ENCODE data around the gene LGALS4.
"Not testable (repeated sequence)": the region's sequence is repeated elsewhere in the genome, so short reads cannot be mapped to it uniquely, and the experiment has no call there.

The LGALS4 gene

GRCh38 chr19:38816131-38816750, 3.5 kb upstream of the LGALS4 start:
- Mint-ChIP-seq H3K27ac (no peak overlapping the region), H3K4me3 (no peak overlapping the region), H3K36me3 (no peaks in the 10 kb centered on the region), H3K4me1 (ENCODE audit: low read depth) (peaks cover 6% of the 10 kb centered on the region), H3K27me3 (no peaks in the 10 kb centered on the region), H3K9me3 (ENCODE audit: low read depth) (no peaks in the 10 kb centered on the region)

GRCh38 chr19:38815059-38816001, 2.6 kb upstream of the LGALS4 start:
- Mint-ChIP-seq H3K9me3 (ENCODE audit: low read depth) (no peaks in the 10 kb centered on the region), H3K27ac (no peak overlapping the region), H3K27me3 (no peaks in the 10 kb centered on the region), H3K4me1 (ENCODE audit: low read depth) (peaks cover 3% of the 10 kb centered on the region), H3K4me3 (no peak overlapping the region), H3K36me3 (no peaks in the 10 kb centered on the region)

GRCh38 chr19:38813932-38814331, 1.2 kb upstream of the LGALS4 start:
- not testable (repeated sequence) for H3K4me1 Mint-ChIP-seq (ENCODE audit: low read depth); H3K4me3 Mint-ChIP-seq; H3K36me3 Mint-ChIP-seq; H3K9me3 Mint-ChIP-seq (ENCODE audit: low read depth); H3K27ac Mint-ChIP-seq; H3K27me3 Mint-ChIP-seq

GRCh38 chr19:38813323-38813722, 578 bp upstream of the LGALS4 start:
- no peak overlapping the region for H3K27ac Mint-ChIP-seq
- H3K4me1 Mint-ChIP-seq (ENCODE audit: low read depth), result no peaks in the 10 kb centered on the region
- no peaks in the 10 kb centered on the region for H3K9me3 Mint-ChIP-seq (ENCODE audit: low read depth)
- no peak overlapping the region for H3K4me3 Mint-ChIP-seq
- no peaks in the 10 kb centered on the region for H3K27me3 Mint-ChIP-seq
- H3K36me3 Mint-ChIP-seq, result no peaks in the 10 kb centered on the region

GRCh38 chr19:38812009-38812840, 520 bp downstream of the LGALS4 start:
- Mint-ChIP-seq H3K27ac (no peak overlapping the region), H3K36me3 (no peaks in the 10 kb centered on the region), H3K9me3 (ENCODE audit: low read depth) (no peaks in the 10 kb centered on the region), H3K4me1 (ENCODE audit: low read depth) (no peaks in the 10 kb centered on the region), H3K27me3 (no peaks in the 10 kb centered on the region), H3K4me3 (no peak overlapping the region)

GRCh38 chr19:38809592-38810252, 3.0 kb downstream of the LGALS4 start:
- H3K9me3 Mint-ChIP-seq (ENCODE audit: low read depth), result no peaks in the 10 kb centered on the region
- no peaks in the 10 kb centered on the region for H3K27me3 Mint-ChIP-seq
- no peaks in the 10 kb centered on the region for H3K36me3 Mint-ChIP-seq
- H3K27ac Mint-ChIP-seq, result no peak overlapping the region
- H3K4me3 Mint-ChIP-seq, result no peak overlapping the region
- peaks cover 5% of the 10 kb centered on the region for H3K4me1 Mint-ChIP-seq (ENCODE audit: low read depth)

GRCh38 chr19:38808741-38809140, 4.0 kb downstream of the LGALS4 start:
- H3K27me3 Mint-ChIP-seq, result no peaks in the 10 kb centered on the region

GRCh38 chr19:38807374-38808098, 5.2 kb downstream of the LGALS4 start:
- not testable (repeated sequence) for H3K9me3 Mint-ChIP-seq (ENCODE audit: low read depth); H3K27me3 Mint-ChIP-seq; H3K27ac Mint-ChIP-seq; H3K4me3 Mint-ChIP-seq; H3K36me3 Mint-ChIP-seq; H3K4me1 Mint-ChIP-seq (ENCODE audit: low read depth)

More at GRCh38 chr19:38808741-38809140, 4.0 kb downstream of the LGALS4 start:
- no peaks in the 10 kb centered on the region for H3K9me3 Mint-ChIP-seq (ENCODE audit: low read depth)
- H3K4me3 Mint-ChIP-seq, result no peak overlapping the region
- no peaks in the 10 kb centered on the region for H3K36me3 Mint-ChIP-seq
- H3K4me1 Mint-ChIP-seq (ENCODE audit: low read depth), result peaks cover 5% of the 10 kb centered on the region
- no peak overlapping the region for H3K27ac Mint-ChIP-seq

- H3K4me1 Mint-ChIP-seq (ENCODE audit: low read depth), result peaks cover 5% of the 10 kb centered on the region
- no peaks in the 10 kb centered on the region for H3K9me3 Mint-ChIP-seq (ENCODE audit: low read depth)
- no peaks in the 10 kb centered on the region for H3K27me3 Mint-ChIP-seq
- no peaks in the 10 kb centered on the region for H3K36me3 Mint-ChIP-seq
- H3K4me3 Mint-ChIP-seq, result no peak overlapping the region
- no peak overlapping the region for H3K27ac Mint-ChIP-seq
These were observed 6.4 kb downstream of the LGALS4 start for GRCh38 chr19:38806371-38806770.

- Mint-ChIP-seq H3K9me3 (ENCODE audit: low read depth) (no peaks in the 10 kb centered on the region), H3K36me3 (no peaks in the 10 kb centered on the region), H3K4me1 (ENCODE audit: low read depth) (peaks cover 5% of the 10 kb centered on the region), H3K27ac (no peak overlapping the region), H3K27me3 (no peaks in the 10 kb centered on the region), H3K4me3 (no peak overlapping the region)
These were observed 7.6 kb downstream of the LGALS4 start for GRCh38 chr19:38805180-38805579.

GRCh38 chr19:38803543-38803942, 9.2 kb downstream of the LGALS4 start:
- H3K36me3 Mint-ChIP-seq, result no peaks in the 10 kb centered on the region
- H3K27ac Mint-ChIP-seq, result no peak overlapping the region
- no peaks in the 10 kb centered on the region for H3K9me3 Mint-ChIP-seq (ENCODE audit: low read depth)

GRCh38 chr19:38801359-38802095, 11.2 kb downstream of the LGALS4 start:
- Mint-ChIP-seq H3K4me1 (ENCODE audit: low read depth) (peaks cover 5% of the 10 kb centered on the region), H3K9me3 (ENCODE audit: low read depth) (no peaks in the 10 kb centered on the region), H3K27me3 (no peaks in the 10 kb centered on the region), H3K27ac (no peak overlapping the region), H3K36me3 (no peaks in the 10 kb centered on the region), H3K4me3 (no peak overlapping the region)

More at GRCh38 chr19:38803543-38803942, 9.2 kb downstream of the LGALS4 start:
- Mint-ChIP-seq H3K4me3 (no peak overlapping the region), H3K27me3 (no peaks in the 10 kb centered on the region), H3K4me1 (ENCODE audit: low read depth) (peaks cover 5% of the 10 kb centered on the region)

- Mint-ChIP-seq H3K4me3 (no peak overlapping the region), H3K27me3 (no peaks in the 10 kb centered on the region), H3K27ac (no peak overlapping the region), H3K9me3 (ENCODE audit: low read depth) (no peaks in the 10 kb centered on the region), H3K36me3 (no peaks in the 10 kb centered on the region), H3K4me1 (ENCODE audit: low read depth) (peaks cover 5% of the 10 kb centered on the region)
These were observed 12.0 kb downstream of the LGALS4 start for GRCh38 chr19:38800577-38801347.

Data from activated naive CD8-positive, alpha-beta T cell (primary cell).